Right atrium auricular region (tissue), 2 donors: ENCODE data around the gene LIPT2. TPM values are rescaled to one million over a fixed set of nuclear protein-coding genes. Genes with fewer than 3 reads are reported as not detected.

Experiments used
- DNase-seq: peaks from one replicate; pipeline ENCODE4 v3.0.0-alpha.2; 2019; ENCODE audit warnings: low spot score
- H3K27ac ChIP-seq, 2 donors: fragments of 200-600 bp; sonication (generic); 1 replicate in 1 of 2; 2 replicates in 1 of 2; pipeline ENCODE4 v1.5.1; 2016 to 2019
- H3K27me3 ChIP-seq, 2 donors: fragments of 200-600 bp; sonication (generic); one replicate each; pipeline versions ENCODE4 v1.5.1 to v1.6.0; 2017 to 2019
- H3K36me3 ChIP-seq: fragments of 200-600 bp; sonication (generic); one replicate; pipeline ENCODE4 v1.5.1; 2016
- H3K4me1 ChIP-seq, 2 donors: fragments of 200-600 bp; sonication (generic); one replicate each; pipeline versions ENCODE4 v1.5.1 to v1.6.0; 2017 to 2019
- H3K4me3 ChIP-seq, 2 donors: fragments of 200-600 bp; sonication (generic); 1 replicate in 1 of 2; 2 replicates in 1 of 2; pipeline ENCODE4 v1.5.1; 2017 to 2019; ENCODE audit warnings: mild to moderate bottlenecking in 1 of 2, moderate library complexity in 1 of 2
- H3K9me3 ChIP-seq, 2 donors: fragments of 200-600 bp; sonication (generic); one replicate each; pipeline ENCODE4 v1.5.1; 2019
- total RNA-seq, 2 donors: library from RNA; depleted of rRNA; stranded (reverse); fragments of >200 nt; gene quantifications; one replicate each; pipeline ENCODE4 v1.1.0, GENCODE V29; 2016
- TF ChIP-seq, protein P1 (sequence below), 2 donors: fragments of 200-600 bp; sonication (generic); IDR thresholded peaks; one replicate each; pipeline ENCODE4 v1.5.1; 2019; ENCODE audit warnings: antibody characterized with exemption in 2 of 2

The LIPT2 gene
- total RNA-seq, 2 donors from 2014 or later = 2.9 to 4.8 TPM

GRCh38 chr11:74473382-74474173, 19.9 kb downstream of the LIPT2 start:
- H3K27me3 ChIP-seq = no peaks in the 10 kb centered on the region
- no peak overlapping the region for H3K27ac ChIP-seq
- H3K4me3 ChIP-seq = no peak overlapping the region
- TF ChIP-seq, protein P1, sequence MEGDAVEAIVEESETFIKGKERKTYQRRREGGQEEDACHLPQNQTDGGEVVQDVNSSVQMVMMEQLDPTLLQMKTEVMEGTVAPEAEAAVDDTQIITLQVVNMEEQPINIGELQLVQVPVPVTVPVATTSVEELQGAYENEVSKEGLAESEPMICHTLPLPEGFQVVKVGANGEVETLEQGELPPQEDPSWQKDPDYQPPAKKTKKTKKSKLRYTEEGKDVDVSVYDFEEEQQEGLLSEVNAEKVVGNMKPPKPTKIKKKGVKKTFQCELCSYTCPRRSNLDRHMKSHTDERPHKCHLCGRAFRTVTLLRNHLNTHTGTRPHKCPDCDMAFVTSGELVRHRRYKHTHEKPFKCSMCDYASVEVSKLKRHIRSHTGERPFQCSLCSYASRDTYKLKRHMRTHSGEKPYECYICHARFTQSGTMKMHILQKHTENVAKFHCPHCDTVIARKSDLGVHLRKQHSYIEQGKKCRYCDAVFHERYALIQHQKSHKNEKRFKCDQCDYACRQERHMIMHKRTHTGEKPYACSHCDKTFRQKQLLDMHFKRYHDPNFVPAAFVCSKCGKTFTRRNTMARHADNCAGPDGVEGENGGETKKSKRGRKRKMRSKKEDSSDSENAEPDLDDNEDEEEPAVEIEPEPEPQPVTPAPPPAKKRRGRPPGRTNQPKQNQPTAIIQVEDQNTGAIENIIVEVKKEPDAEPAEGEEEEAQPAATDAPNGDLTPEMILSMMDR (IDR thresholded peaks at IDR 0.05) = no peak
- no peaks in the 10 kb centered on the region for H3K36me3 ChIP-seq
- peak; percentile 42 for DNase-seq
- no peaks in the 10 kb centered on the region for H3K9me3 ChIP-seq
- H3K4me1 ChIP-seq = no peaks in the 10 kb centered on the region

GRCh38 chr11:74471668-74472429, 21.7 kb downstream of the LIPT2 start:
- no peak overlapping the region for H3K4me3 ChIP-seq
- H3K27ac ChIP-seq = no peak overlapping the region
- DNase-seq = peak; percentile 36
- no peaks in the 10 kb centered on the region for H3K9me3 ChIP-seq
- H3K4me1 ChIP-seq = peaks cover 0 to 9% of the 10 kb centered on the region in 2 donors
- H3K36me3 ChIP-seq = no peaks in the 10 kb centered on the region
- H3K27me3 ChIP-seq = no peaks in the 10 kb centered on the region
- TF ChIP-seq, protein P1 (IDR thresholded peaks at IDR 0.05) = no peak

GRCh38 chr11:74471037-74471436, 22.5 kb downstream of the LIPT2 start:
- Histone ChIP-seq H3K27ac (no peak overlapping the region), H3K36me3 (no peaks in the 10 kb centered on the region), H3K27me3 (no peaks in the 10 kb centered on the region), H3K9me3 (no peaks in the 10 kb centered on the region), H3K4me1 (peaks cover 0 to 11% of the 10 kb centered on the region in 2 donors), H3K4me3 (no peak overlapping the region)
- peak; percentile 50 for DNase-seq
- TF ChIP-seq, protein P1 (IDR thresholded peaks at IDR 0.05) = no peak

- peaks cover 0 to 11% of the 10 kb centered on the region in 2 donors for H3K4me1 ChIP-seq
- H3K9me3 ChIP-seq = no peaks in the 10 kb centered on the region
- no peak overlapping the region for H3K27ac ChIP-seq
- TF ChIP-seq, protein P1 (IDR thresholded peaks at IDR 0.05) = no peak
- no peaks in the 10 kb centered on the region for H3K36me3 ChIP-seq
- no peaks in the 10 kb centered on the region for H3K27me3 ChIP-seq
- peak; percentile 49 for DNase-seq
- no peak overlapping the region for H3K4me3 ChIP-seq
Observed at GRCh38 chr11:74470526-74470925, 23.0 kb downstream of the LIPT2 start.

- H3K27me3 ChIP-seq = no peaks in the 10 kb centered on the region
- H3K36me3 ChIP-seq = no peaks in the 10 kb centered on the region
- peaks cover 0 to 11% of the 10 kb centered on the region in 2 donors for H3K4me1 ChIP-seq
- no peak overlapping the region for H3K4me3 ChIP-seq
- no peak overlapping the region for H3K27ac ChIP-seq
- DNase-seq = no peak
- no peaks in the 10 kb centered on the region for H3K9me3 ChIP-seq
- TF ChIP-seq, protein P1 (IDR thresholded peaks at IDR 0.05) = no peak
Observed at GRCh38 chr11:74468936-74469335, 24.6 kb downstream of the LIPT2 start.
